ENCODE data around the gene ZNF273.

Gene ZNF273

DNA sequence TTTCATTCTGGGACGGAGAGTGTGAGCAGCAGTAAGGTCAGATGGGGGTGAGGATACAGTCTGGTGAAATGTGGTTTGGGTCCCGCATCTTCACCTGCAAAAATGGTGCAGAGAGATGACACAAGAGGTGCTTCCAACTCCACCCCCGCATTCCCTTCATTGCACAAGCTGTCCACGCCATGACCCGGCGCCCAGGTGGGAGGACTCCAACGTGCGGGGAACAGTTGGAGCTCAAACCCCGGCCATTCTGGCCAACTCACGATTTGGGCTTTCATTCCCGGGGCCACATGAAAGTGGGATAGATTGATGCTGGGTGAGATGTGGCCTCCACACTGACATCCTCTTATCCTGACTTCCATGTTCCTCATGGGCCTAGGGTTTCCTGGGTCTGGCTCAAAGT lies 34.6 kb upstream of the ZNF273 start:
- H3K4me2 ChIP-seq (ENCODE audit: low read depth, low read length, poor library complexity, severe bottlenecking), result no peak overlapping the region
- H3K4me1 ChIP-seq (ENCODE audit: insufficient read depth, low read length, poor library complexity, severe bottlenecking), result no peaks in the 10 kb centered on the region
- H3K4me3 ChIP-seq (ENCODE audit: low read length, poor library complexity, severe bottlenecking), result no peak overlapping the region
- peaks cover 5% of the 10 kb centered on the region; the same call in 1 of the 2 replicates for H3K9me3 ChIP-seq (ENCODE audit: insufficient read depth, low read depth, low read length)
- TF ChIP-seq, protein P1, sequence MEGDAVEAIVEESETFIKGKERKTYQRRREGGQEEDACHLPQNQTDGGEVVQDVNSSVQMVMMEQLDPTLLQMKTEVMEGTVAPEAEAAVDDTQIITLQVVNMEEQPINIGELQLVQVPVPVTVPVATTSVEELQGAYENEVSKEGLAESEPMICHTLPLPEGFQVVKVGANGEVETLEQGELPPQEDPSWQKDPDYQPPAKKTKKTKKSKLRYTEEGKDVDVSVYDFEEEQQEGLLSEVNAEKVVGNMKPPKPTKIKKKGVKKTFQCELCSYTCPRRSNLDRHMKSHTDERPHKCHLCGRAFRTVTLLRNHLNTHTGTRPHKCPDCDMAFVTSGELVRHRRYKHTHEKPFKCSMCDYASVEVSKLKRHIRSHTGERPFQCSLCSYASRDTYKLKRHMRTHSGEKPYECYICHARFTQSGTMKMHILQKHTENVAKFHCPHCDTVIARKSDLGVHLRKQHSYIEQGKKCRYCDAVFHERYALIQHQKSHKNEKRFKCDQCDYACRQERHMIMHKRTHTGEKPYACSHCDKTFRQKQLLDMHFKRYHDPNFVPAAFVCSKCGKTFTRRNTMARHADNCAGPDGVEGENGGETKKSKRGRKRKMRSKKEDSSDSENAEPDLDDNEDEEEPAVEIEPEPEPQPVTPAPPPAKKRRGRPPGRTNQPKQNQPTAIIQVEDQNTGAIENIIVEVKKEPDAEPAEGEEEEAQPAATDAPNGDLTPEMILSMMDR (conservative IDR thresholded peaks at IDR 0.05; ENCODE audit: low read length), result no peak
- no peak for TF ChIP-seq EZH2phosphoT487 (IDR thresholded peaks at IDR 0.05; ENCODE audit: borderline replicate concordance)
- H3K36me3 ChIP-seq (ENCODE audit: insufficient read depth, low read length), result no peaks in the 10 kb centered on the region
- H2AFZ ChIP-seq (ENCODE audit: low read length), result no peak overlapping the region
- H3K27me3 ChIP-seq (ENCODE audit: insufficient read depth, low read length, poor library complexity, severe bottlenecking), result no peaks in the 10 kb centered on the region
- H3K9ac ChIP-seq (ENCODE audit: low read depth, low read length, poor library complexity, severe bottlenecking), result no peak overlapping the region
- no peaks in the 10 kb centered on the region for H3K9me2 ChIP-seq (replicated peaks; ENCODE audit: low read depth, low read length)
- no peaks in the 10 kb centered on the region for H3K79me2 ChIP-seq (ENCODE audit: insufficient read depth, low read length)
- H3F3A ChIP-seq (ENCODE audit: low read depth), result no peaks in the 10 kb centered on the region
- H4K20me1 ChIP-seq (ENCODE audit: insufficient read depth, low read length, poor library complexity, severe bottlenecking), result no peaks in the 10 kb centered on the region

DNA sequence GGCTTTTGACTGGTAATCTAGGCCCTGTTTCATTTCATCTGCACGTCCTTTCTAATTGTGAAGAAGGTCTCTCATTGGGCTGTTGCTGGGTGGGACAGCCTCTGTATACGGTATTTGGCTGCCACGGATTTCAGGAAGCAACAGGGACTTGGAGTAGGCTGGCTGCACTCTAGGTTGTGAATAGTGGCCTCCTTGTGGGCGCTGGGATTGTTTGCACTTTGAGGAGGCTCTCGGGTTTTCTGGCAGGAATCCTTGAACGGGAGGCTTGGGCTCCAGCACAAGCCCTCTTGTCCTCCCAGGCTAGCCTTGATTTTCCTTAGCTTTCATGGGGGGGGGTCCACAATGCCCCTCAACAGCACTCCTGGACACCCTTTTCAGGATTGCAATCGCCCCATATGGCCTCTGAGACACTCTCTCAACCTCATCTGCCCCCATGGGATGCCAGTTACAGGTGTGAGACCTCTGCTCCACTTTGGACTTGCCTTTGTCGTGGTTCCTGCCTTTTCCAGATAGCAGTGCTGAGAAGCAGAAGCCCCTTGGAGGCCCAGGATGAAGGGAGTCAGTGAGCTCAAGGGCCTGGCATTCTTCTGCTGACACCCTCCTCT lies 33.9 kb upstream of the ZNF273 start:
- Histone ChIP-seq H3K36me3 (ENCODE audit: insufficient read depth, low read length) (no peaks in the 10 kb centered on the region), H3K4me1 (ENCODE audit: insufficient read depth, low read length, poor library complexity, severe bottlenecking) (no peaks in the 10 kb centered on the region), H2AFZ (ENCODE audit: low read length) (no peak overlapping the region), H3K27me3 (ENCODE audit: insufficient read depth, low read length, poor library complexity, severe bottlenecking) (no peaks in the 10 kb centered on the region), H3K4me2 (ENCODE audit: low read depth, low read length, poor library complexity, severe bottlenecking) (no peak overlapping the region), H3K9ac (ENCODE audit: low read depth, low read length, poor library complexity, severe bottlenecking) (no peak overlapping the region), H3K79me2 (ENCODE audit: insufficient read depth, low read length) (no peaks in the 10 kb centered on the region), H3K4me3 (ENCODE audit: low read length, poor library complexity, severe bottlenecking) (no peak overlapping the region), H3K9me3 (ENCODE audit: insufficient read depth, low read depth, low read length) (peaks cover 5% of the 10 kb centered on the region; the same call in 1 of the 2 replicates), H3F3A (ENCODE audit: low read depth) (no peaks in the 10 kb centered on the region), H4K20me1 (ENCODE audit: insufficient read depth, low read length, poor library complexity, severe bottlenecking) (no peaks in the 10 kb centered on the region), H3K9me2 (replicated peaks; ENCODE audit: low read depth, low read length) (no peaks in the 10 kb centered on the region)
- TF ChIP-seq, protein P1 (conservative IDR thresholded peaks at IDR 0.05; ENCODE audit: low read length), result no peak
- TF ChIP-seq EZH2phosphoT487 (IDR thresholded peaks at IDR 0.05; ENCODE audit: borderline replicate concordance), result no peak

DNA sequence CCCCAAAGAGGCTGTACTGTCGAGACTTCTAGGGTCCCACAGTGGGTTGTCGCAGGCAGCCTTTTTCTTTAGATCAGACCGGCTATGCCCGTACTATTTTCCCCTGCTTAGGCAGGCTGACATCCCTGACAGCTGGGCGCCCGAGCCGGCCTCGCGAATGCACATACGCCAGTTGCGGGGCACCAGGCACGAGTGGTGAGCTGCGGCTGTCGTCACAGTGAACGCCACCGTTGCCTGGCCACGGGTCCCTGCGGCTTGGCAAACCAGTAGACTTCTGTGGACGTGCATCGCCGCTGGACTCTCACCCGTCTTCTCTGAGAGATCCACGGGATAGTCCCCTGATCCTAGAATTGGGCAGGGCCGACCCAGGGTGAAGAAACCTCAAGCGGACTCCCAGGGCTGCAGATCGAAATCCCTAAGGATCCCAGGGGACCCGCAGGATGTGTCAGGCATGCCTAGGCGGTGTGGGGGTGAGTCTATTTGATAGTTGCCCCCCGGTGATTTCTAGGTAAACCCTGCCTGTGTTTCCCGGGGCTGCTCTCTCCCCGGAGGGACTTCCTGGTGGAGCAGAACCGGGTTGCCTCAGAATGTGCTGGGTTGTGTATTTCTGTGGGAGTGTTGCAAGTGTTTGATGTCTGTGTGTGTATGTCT lies 33.0 kb upstream of the ZNF273 start:
- Histone ChIP-seq H3K79me2 (ENCODE audit: insufficient read depth, low read length) (no peaks in the 10 kb centered on the region), H3K9me3 (ENCODE audit: insufficient read depth, low read depth, low read length) (peaks cover 5% of the 10 kb centered on the region; the same call in 1 of the 2 replicates), H3K4me1 (ENCODE audit: insufficient read depth, low read length, poor library complexity, severe bottlenecking) (no peaks in the 10 kb centered on the region), H3K4me2 (ENCODE audit: low read depth, low read length, poor library complexity, severe bottlenecking) (no peak overlapping the region), H4K20me1 (ENCODE audit: insufficient read depth, low read length, poor library complexity, severe bottlenecking) (no peaks in the 10 kb centered on the region), H3F3A (ENCODE audit: low read depth) (no peaks in the 10 kb centered on the region), H2AFZ (ENCODE audit: low read length) (no peak overlapping the region), H3K9me2 (replicated peaks; ENCODE audit: low read depth, low read length) (no peaks in the 10 kb centered on the region), H3K36me3 (ENCODE audit: insufficient read depth, low read length) (no peaks in the 10 kb centered on the region), H3K9ac (ENCODE audit: low read depth, low read length, poor library complexity, severe bottlenecking) (no peak overlapping the region), H3K4me3 (ENCODE audit: low read length, poor library complexity, severe bottlenecking) (no peak overlapping the region), H3K27me3 (ENCODE audit: insufficient read depth, low read length, poor library complexity, severe bottlenecking) (no peaks in the 10 kb centered on the region)
- no peak for TF ChIP-seq EZH2phosphoT487 (IDR thresholded peaks at IDR 0.05; ENCODE audit: borderline replicate concordance)
- TF ChIP-seq, protein P1 (conservative IDR thresholded peaks at IDR 0.05; ENCODE audit: low read length), result no peak

Measured in Loucy (cell line).